Suprapubic skin (tissue), 4 donors: ENCODE data around the gene PLXNC1.

Experiments
- POLR2A ChIP-seq, 2 donors: fragments of 450-650 bp; IDR thresholded peaks; one replicate each; pipeline ENCODE4 v1.6.1; 2017; ENCODE audit warnings: antibody characterized with exemption in 2 of 2, mild to moderate bottlenecking in 2 of 2, moderate library complexity in 2 of 2
- POLR2AphosphoS5 ChIP-seq, 3 donors: sonication (generic); formaldehyde crosslinking; IDR thresholded peaks; one replicate each; pipeline ENCODE4 v1.6.1; 2017; ENCODE audit warnings: antibody characterized with exemption in 3 of 3
- TF ChIP-seq, protein P1 (sequence below), 2 donors: fragments of 200-600 bp in 1 of 2; fragments of 450-650 bp in 1 of 2; sonication (generic) in 1 of 2; IDR thresholded peaks; one replicate each; pipeline ENCODE4 v1.5.1; 2016 to 2019; ENCODE audit warnings: antibody characterized with exemption in 2 of 2, mild to moderate bottlenecking in 1 of 2, moderate library complexity in 1 of 2

DNA sequence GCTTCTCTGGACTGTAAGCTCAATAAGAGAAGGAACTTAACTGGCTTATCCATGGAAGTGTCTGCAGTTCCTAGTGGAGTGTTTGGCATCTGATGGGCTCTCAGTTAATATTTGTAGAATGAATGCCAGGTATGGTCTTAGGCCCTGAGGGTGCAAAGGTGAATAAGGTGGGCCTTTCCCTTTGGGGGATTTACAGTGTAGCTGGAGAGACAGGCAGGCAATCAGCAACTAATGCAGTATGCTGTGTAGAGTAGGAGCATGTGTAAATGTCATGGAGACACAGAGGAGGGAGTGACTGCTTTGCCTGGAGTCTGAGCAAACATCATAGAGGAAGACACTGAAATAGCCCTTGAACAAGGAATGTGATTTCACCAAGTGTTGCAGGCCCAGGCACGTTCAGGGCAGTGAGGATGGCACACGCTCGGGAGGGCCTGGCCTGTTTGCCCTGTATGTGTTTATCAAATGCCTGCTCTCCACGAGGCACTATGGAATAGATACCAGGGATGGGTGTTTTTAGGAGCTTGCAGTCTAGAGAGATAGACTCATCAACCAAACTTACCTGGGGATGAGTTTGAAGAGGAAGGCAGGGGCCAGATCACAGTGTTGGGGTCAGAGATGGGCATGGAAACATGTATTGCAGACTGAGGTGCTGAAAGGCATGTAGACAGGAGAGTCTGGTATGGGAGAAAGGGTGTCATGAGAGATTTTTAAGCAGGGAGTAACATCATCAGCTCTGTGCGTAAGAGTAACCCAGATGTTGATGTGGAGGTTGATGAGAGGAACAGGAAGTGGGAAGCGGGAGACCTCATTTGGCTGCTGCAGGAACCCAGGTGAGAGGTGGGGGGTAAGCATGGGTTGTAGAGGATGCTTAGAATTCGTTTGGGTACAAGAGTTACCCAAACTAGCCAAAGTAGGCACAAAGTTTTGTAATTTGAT is 54.1 kb downstream of the PLXNC1 start:
- TF ChIP-seq, protein P1, sequence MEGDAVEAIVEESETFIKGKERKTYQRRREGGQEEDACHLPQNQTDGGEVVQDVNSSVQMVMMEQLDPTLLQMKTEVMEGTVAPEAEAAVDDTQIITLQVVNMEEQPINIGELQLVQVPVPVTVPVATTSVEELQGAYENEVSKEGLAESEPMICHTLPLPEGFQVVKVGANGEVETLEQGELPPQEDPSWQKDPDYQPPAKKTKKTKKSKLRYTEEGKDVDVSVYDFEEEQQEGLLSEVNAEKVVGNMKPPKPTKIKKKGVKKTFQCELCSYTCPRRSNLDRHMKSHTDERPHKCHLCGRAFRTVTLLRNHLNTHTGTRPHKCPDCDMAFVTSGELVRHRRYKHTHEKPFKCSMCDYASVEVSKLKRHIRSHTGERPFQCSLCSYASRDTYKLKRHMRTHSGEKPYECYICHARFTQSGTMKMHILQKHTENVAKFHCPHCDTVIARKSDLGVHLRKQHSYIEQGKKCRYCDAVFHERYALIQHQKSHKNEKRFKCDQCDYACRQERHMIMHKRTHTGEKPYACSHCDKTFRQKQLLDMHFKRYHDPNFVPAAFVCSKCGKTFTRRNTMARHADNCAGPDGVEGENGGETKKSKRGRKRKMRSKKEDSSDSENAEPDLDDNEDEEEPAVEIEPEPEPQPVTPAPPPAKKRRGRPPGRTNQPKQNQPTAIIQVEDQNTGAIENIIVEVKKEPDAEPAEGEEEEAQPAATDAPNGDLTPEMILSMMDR (IDR thresholded peaks at IDR 0.05) = no peak
- TF ChIP-seq POLR2A (IDR thresholded peaks at IDR 0.05) (no peak), POLR2AphosphoS5 (IDR thresholded peaks at IDR 0.05) (no peak)
